AG04449 (cell line): ENCODE measurements around the gene CLC.
A peak's percentile ranks its signal among the peaks of the same experiment; 100 is the strongest.
"Not testable (repeated sequence)": the region's sequence is repeated elsewhere in the genome, so short reads cannot be mapped to it uniquely, and the experiment has no call there.

ENCODE experiments used
- CTCF ChIA-PET: fragments of 350-600 bp; formaldehyde crosslinking; extraction: SDS; loops from one replicate; lab custom pipeline; 2021; ENCODE audit warnings: antibody characterized with exemption; lab: Yijun Ruan, JAX
- POLR2A ChIA-PET: fragments of 400-600, 350-600 bp; formaldehyde crosslinking; extraction: SDS; loops from one replicate; lab custom pipeline; 2020; ENCODE audit warnings: antibody characterized with exemption, inconsistent platforms; lab: Yijun Ruan, JAX
- DNase-seq: peaks from one replicate; pipeline ENCODE4 v3.0.0-alpha.2; 2010; ENCODE audit warnings: low read depth, low spot score
- H3K4me3 ChIP-seq: 2 replicates; pipeline ENCODE4 v1.5.1; 2011; ENCODE audit warnings: low read depth, mild to moderate bottlenecking, control low read depth, low read length
- TF ChIP-seq, protein P1 (sequence below): IDR thresholded peaks from one replicate; pipeline ENCODE4 v1.5.1; 2011; ENCODE audit warnings: mild to moderate bottlenecking, moderate library complexity, low read length, control low read depth, inconsistent platforms; ENCODE audit not compliant: insufficient read depth; ENCODE audit errors: missing control alignments

Gene CLC

DNA sequence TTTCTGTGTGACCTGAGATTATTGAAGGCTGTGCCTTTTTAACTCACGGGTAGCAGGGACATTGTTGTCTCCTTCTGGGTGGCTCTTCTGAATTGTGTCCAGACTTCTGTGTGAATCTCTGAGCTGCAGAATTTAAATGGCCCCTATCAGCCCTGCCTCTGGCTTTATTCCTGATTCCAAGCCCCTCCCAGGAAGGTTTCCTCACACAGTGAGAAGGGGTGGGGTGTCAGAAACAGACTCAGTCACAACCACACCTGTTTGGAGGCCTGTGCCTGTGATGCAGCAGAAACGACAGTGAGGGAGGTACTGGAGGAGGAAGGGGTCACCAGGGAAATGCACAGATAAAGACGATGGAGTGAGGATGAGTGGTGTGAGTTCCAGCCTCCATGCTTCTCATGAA lies at the start of gene CLC:
CLC (minus strand) TSS at position 139 of the 400 bp plus-strand sequence; CDS start at position 62, 77 bp downstream.
- DNase-seq = no peak
- ChIA-PET CTCF (no interaction called here), POLR2A (no interaction called here)
- TF ChIP-seq, protein P1, sequence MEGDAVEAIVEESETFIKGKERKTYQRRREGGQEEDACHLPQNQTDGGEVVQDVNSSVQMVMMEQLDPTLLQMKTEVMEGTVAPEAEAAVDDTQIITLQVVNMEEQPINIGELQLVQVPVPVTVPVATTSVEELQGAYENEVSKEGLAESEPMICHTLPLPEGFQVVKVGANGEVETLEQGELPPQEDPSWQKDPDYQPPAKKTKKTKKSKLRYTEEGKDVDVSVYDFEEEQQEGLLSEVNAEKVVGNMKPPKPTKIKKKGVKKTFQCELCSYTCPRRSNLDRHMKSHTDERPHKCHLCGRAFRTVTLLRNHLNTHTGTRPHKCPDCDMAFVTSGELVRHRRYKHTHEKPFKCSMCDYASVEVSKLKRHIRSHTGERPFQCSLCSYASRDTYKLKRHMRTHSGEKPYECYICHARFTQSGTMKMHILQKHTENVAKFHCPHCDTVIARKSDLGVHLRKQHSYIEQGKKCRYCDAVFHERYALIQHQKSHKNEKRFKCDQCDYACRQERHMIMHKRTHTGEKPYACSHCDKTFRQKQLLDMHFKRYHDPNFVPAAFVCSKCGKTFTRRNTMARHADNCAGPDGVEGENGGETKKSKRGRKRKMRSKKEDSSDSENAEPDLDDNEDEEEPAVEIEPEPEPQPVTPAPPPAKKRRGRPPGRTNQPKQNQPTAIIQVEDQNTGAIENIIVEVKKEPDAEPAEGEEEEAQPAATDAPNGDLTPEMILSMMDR = no peak
- no peak within 1 kb of the TSS for H3K4me3 ChIP-seq

DNA sequence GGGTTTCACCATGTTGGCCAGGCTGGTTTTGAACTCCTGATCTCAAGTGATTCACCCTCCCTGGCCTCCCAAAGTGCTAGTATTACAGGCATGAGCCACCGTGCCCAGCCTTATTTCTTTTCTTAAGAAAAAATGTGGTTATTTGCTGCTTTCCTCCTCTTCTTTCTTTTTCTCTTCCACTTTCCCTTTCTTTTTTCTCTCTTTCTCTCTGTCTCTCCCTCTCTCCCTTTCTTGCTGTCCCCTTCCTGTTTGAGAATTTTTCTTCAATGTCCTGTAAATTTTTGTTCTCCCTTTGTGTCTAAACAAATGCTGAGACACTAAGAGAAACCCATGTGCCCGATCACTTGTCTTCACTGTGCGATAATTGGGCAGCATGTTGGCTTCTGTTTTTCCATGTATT lies 43.1 kb upstream of the CLC start:
- POLR2A ChIA-PET = no interaction called here
- TF ChIP-seq, protein P1 = no peak
- DNase-seq = no peak
- H3K4me3 ChIP-seq = no peak overlapping the region
- CTCF ChIA-PET = interaction anchor here (1.5 kb wide), 1 partner anchor 63 kb away, joined by 8 read pairs; no protein-coding TSS in a partner anchor

DNA sequence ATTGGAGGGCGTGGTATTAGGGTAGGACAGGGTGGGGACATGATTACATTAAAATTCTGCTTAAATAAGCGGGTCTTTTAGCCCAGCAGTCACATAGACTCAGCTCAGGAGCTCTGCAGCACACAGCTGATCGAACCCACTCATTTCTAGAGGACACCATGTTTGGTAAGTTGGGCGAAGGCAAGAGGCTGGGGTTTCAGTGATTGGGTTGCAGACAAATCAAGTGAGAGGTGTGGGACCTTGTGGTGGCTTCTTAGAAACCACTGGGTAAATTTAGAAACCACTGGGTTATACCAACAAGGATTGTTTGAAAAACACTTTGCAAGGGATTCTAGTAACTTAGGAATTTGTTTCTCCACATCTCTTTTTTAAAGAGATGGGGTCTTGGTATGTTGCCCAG lies 40.9 kb upstream of the CLC start, which contains the start of gene LEUTX:
LEUTX (plus strand) TSS at position 92 of the 400 bp plus-strand sequence; CDS start at position 159, 67 bp downstream.
- CTCF ChIA-PET = interaction anchor here (0.7 to 1.9 kb wide), 3 partner anchors 13 to 14 kb away, joined by 3 to 9 read pairs (median 3); no protein-coding TSS in a partner anchor
- H3K4me3 ChIP-seq = no peak within 1 kb of the TSS
- POLR2A ChIA-PET = no interaction called here
- TF ChIP-seq, protein P1 = no peak
- no peak for DNase-seq

DNA sequence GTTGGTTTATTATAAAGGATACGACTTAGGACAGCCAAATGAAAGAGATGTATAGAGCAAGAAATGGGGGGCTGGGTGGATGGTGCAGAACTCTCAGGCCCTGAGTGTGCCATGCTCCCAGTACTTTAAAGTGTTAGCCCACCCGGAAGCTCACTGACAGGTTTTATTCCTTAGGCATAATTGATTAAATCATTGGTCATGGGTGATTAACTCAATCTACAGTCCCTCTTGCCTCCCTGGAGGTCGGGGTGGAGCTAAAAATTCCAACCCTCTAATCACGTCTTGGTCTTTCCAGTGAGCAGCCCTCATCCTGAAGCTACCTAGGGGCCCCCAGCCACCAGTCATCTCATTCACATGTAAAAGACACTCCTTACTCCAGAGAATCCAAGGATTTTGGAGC lies 31.0 kb upstream of the CLC start:
- ChIA-PET CTCF (interaction anchor here (1.1 to 1.4 kb wide), 4 partner anchors 17 to 77 kb away, joined by 3 to 7 read pairs (median 4); partner anchors contain the start of gene FBL), POLR2A (no interaction called here)
- H3K4me3 ChIP-seq = no peak overlapping the region
- no peak for DNase-seq
- TF ChIP-seq, protein P1 = no peak

DNA sequence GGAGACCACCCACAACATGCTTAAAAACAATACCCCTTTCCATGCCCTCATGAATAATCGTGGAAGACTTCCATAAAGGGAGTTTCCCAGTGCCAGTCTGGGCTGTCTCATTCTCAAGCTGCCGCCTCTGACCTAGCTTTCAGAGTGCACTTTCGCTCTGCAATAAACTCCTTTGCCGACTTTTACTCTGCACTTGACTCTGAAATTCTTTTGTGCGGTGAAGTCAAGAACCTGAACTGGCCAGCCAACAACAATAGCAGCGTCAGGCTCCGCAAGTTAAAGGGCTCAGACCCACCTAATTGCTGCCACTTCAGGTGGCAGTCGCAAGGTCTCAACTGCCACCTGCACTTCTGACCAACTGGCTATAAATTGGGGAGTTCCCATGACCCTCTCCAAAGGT lies 30.5 kb upstream of the CLC start:
- H3K4me3 ChIP-seq = no peak overlapping the region
- TF ChIP-seq, protein P1 = no peak
- POLR2A ChIA-PET = no interaction called here
- CTCF ChIA-PET = interaction anchor here (1.4 to 2.6 kb wide), 4 partner anchors 12 to 203 kb away, joined by 3 to 37 read pairs (median 5); partner anchors contain the start of genes FBL and PSMC4
- DNase-seq = no peak

DNA sequence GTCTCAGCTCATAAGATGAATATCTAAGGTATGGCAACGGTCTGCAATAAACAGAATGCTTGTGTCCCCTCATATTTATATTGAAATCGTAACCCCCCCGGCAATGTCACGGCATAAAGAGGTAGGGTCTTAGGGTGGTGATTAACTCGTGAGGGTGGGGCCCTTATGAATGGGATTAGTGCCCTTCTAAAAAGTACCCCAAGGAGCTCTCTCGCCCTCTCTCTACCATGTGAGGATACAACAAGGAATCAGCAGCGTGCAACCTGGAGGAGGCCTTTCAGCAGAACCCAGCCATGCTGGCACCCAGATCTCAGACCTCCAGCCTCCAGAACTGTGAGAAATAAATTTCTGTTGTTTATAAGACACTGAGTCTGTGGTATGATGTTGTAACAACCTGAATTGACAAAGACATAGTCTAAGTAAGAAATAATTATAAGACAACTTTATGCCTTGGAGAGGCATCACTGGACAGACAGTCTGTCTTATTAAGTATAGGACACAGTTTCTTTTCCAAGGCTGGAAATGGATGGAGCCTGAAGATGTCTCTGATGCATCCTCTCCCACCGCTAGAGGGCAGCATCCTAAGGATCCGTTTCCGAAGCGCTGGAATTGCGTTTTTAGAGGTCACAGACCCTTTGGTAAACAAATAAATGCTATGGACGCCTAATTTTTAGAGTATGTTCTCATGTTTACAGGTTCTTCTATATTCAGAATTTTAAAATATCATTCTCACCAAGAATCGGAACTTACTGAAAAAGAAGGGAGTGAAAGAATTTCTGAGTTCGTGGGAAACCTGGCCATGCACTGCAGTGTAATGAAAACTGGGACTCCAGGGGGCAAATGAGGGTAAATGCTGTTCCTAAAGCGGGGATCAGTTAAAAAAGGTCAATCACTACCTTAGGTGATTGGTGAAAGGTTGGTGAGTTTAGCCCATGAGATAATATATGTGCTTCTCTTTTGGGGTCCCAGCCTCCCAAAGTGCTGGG lies 27.6 kb upstream of the CLC start:
- ChIA-PET CTCF (interaction anchor here (0.6 to 2.6 kb wide), 21 partner anchors 8 to 79 kb away, joined by 3 to 37 read pairs (median 4); partner anchors contain the start of genes FBL and LEUTX), POLR2A (no interaction called here)
- H3K4me3 ChIP-seq = no peak overlapping the region
- DNase-seq = no peak
- TF ChIP-seq, protein P1 = peak; percentile 77

DNA sequence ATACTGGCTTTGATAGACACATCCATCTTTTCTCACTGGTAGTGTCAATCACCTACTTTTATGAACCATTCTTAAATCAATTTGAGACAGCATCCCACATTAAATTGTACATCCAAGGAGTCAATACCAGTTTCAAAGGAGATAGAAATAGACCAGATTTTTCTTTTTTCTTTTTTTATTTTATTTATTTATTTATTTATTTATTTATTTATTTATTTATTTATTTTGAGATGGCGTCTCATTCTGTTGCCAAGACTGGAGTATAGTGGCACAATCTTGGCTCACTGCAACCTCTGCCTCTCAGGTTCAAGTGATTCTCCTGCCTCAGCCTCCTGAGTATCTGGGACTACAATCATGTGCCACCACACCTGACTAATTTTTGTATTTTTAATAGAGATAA lies 24.0 kb upstream of the CLC start:
- CTCF ChIA-PET, H3K4me3 ChIP-seq, POLR2A ChIA-PET, DNase-seq: not testable (repeated sequence)
